Activated naive CD4-positive, alpha-beta T cell (primary cell): Measurements from ENCODE around the gene MYOD1.

ENCODE experiments used
- DNase-seq, 4 experiments: peaks; one replicate each; lab custom pipeline; 2025; lab: John Stamatoyannopoulos, UW

The MYOD1 gene

GRCh38 chr11:17750013-17750800, 30.8 kb downstream of the MYOD1 start:
- no peak for DNase-seq

- no peak for DNase-seq
Observed at GRCh38 chr11:17750801-17751165, 31.4 kb downstream of the MYOD1 start.

- no peak for DNase-seq
Observed at GRCh38 chr11:17751558-17751957, 32.2 kb downstream of the MYOD1 start.

- no peak for DNase-seq
Observed at GRCh38 chr11:17752144-17752543, 32.8 kb downstream of the MYOD1 start.

GRCh38 chr11:17753153-17753552, 33.8 kb downstream of the MYOD1 start:
- DNase-seq: no peak

- DNase-seq: no peak
Observed at GRCh38 chr11:17753641-17754040, 34.3 kb downstream of the MYOD1 start.

GRCh38 chr11:17755891-17756290, 36.5 kb downstream of the MYOD1 start:
- DNase-seq: no peak

GRCh38 chr11:17760102-17761029, 41.0 kb downstream of the MYOD1 start:
- no peak for DNase-seq

- no peak for DNase-seq
Observed at GRCh38 chr11:17762309-17762974, 43.1 kb downstream of the MYOD1 start.

- no peak for DNase-seq
Observed at GRCh38 chr11:17763244-17763643, 43.9 kb downstream of the MYOD1 start.

- no peak for DNase-seq
Observed at GRCh38 chr11:17763703-17764102, 44.3 kb downstream of the MYOD1 start.

GRCh38 chr11:17764446-17765218, 45.3 kb downstream of the MYOD1 start:
- DNase-seq: no peak

- no peak for DNase-seq
Observed at GRCh38 chr11:17765356-17766072, 46.1 kb downstream of the MYOD1 start.

- DNase-seq: no peak
Observed at GRCh38 chr11:17766073-17766359, 46.6 kb downstream of the MYOD1 start.

GRCh38 chr11:17766590-17766989, 47.2 kb downstream of the MYOD1 start:
- DNase-seq: no peak

GRCh38 chr11:17767301-17767885, 48.0 kb downstream of the MYOD1 start:
- DNase-seq: no peak

GRCh38 chr11:17767914-17768313, 48.5 kb downstream of the MYOD1 start:
- DNase-seq: no peak

GRCh38 chr11:17768547-17768946, 49.2 kb downstream of the MYOD1 start:
- DNase-seq: no peak

GRCh38 chr11:17769218-17769617, 49.8 kb downstream of the MYOD1 start:
- DNase-seq: no peak

- no peak for DNase-seq
Observed at GRCh38 chr11:17770048-17770652, 50.8 kb downstream of the MYOD1 start.

GRCh38 chr11:17770917-17771316, 51.5 kb downstream of the MYOD1 start:
- no peak for DNase-seq
